ENCODE results near the gene NUDT2. TPM values are rescaled to one million over a fixed set of nuclear protein-coding genes. Genes with fewer than 3 reads are reported as not detected.

The NUDT2 gene
- polyA plus RNA-seq, 1 of the 3 experiments (the other 2 are of a cell fraction): 47.8 TPM

DNA sequence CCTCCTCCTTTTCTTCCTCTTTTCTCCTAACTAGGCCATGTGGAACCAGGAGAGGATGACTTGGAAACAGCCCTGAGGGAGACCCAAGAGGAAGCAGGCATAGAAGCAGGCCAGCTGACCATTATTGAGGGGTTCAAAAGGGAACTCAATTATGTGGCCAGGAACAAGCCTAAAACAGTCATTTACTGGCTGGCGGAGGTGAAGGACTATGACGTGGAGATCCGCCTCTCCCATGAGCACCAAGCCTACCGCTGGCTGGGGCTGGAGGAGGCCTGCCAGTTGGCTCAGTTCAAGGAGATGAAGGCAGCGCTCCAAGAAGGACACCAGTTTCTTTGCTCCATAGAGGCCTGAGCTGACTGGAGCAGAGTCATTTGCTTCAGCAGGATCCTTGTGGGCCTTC lies 13.7 kb downstream of the NUDT2 start:
- ChIA-PET POLR2A (interaction anchor here (0.6 kb wide), 1 partner anchor 23 kb away, joined by 3 read pairs; no protein-coding TSS in a partner anchor), CTCF (interaction anchor here (0.8 to 2.4 kb wide), 5 partner anchors 10 to 261 kb away, joined by 3 to 13 read pairs (median 3); no protein-coding TSS in a partner anchor)
- Histone ChIP-seq H3K27me3 (ENCODE audit: insufficient read depth) (no peaks in the 10 kb centered on the region), H3K9me3 (no peaks in the 10 kb centered on the region), H3K27ac (ENCODE audit: low read depth in 2 of 2, low read length in 1 of 2) (no peak overlapping the region), H3K79me2 (ENCODE audit: insufficient read depth) (no peaks in the 10 kb centered on the region; the same call in 1 of the 2 replicates), H3K4me2 (no peak overlapping the region), H3K9me2 (no peaks in the 10 kb centered on the region), H3K4me1 (ENCODE audit: control insufficient read depth in 1 of 2, insufficient read depth in 2 of 2, low read depth in 1 of 2, low read length in 1 of 2) (peaks cover 0 to 19% of the 10 kb centered on the region in 2 experiments; a peak in 1 of 4 replicates), H3K36me3 (replicated peaks in 1 of 2; ENCODE audit: control insufficient read depth in 1 of 2, insufficient read depth in 2 of 2, low read length in 1 of 2) (peaks cover 29 to 32% of the 10 kb centered on the region in 2 experiments), H3K9ac (no peak overlapping the region), H3K4me3 (ENCODE audit: low read depth in 2 of 2, low read length in 1 of 2) (no peak overlapping the region), H2AFZ (ENCODE audit: low read depth) (no peak overlapping the region), H3F3A (replicated peaks; ENCODE audit: insufficient read depth) (no peaks in the 10 kb centered on the region), H4K20me1 (ENCODE audit: insufficient read depth) (no peaks in the 10 kb centered on the region)
- TF ChIP-seq IRF3 (IDR thresholded peaks at IDR 0.05; ENCODE audit: low read depth, low read length): no peak
- no peak for TF ChIP-seq RXRA (IDR thresholded peaks at IDR 0.05; ENCODE audit: borderline replicate concordance, low read depth)
- no peak for TF ChIP-seq MEF2A (IDR thresholded peaks at IDR 0.05; ENCODE audit: borderline replicate concordance, low read depth)
- TF ChIP-seq SMC3 (IDR thresholded peaks at IDR 0.05; ENCODE audit: low read depth, low read length): no peak
- TF ChIP-seq FOXM1 (IDR thresholded peaks at IDR 0.05; ENCODE audit: low read depth): no peak
- TF ChIP-seq SIN3A (IDR thresholded peaks at IDR 0.05; ENCODE audit: borderline replicate concordance, low read depth, low read length): no peak
- WGBS (ENCODE audit: low lambda C conversion rate): 100% methylated on average over 1 of the region's 5 CpGs
- no peak for DNase-seq

- no peak overlapping the region for H2AFZ ChIP-seq (ENCODE audit: low read depth)
- no peak overlapping the region for H3K27ac ChIP-seq (ENCODE audit: low read depth in 2 of 2, low read length in 1 of 2)
- TF ChIP-seq RFX5 (IDR thresholded peaks at IDR 0.05; ENCODE audit: low read length) (no peak), CHD2 (IDR thresholded peaks at IDR 0.05; ENCODE audit: low read length, partially characterized antibody) (no peak), JUND (IDR thresholded peaks at IDR 0.05) (no peak), MXI1 (IDR thresholded peaks at IDR 0.05; ENCODE audit: low read depth, low read length) (no peak), ZBTB33 (IDR thresholded peaks at IDR 0.05; ENCODE audit: borderline replicate concordance, low read depth) (no peak), NRF1 (IDR thresholded peaks at IDR 0.05; ENCODE audit: low read depth, low read length) (no peak), FOXM1 (IDR thresholded peaks at IDR 0.05; ENCODE audit: low read depth) (no peak), FOSL2 (IDR thresholded peaks at IDR 0.05; ENCODE audit: borderline replicate concordance, low read depth) (no peak), NFIC (IDR thresholded peaks at IDR 0.05; ENCODE audit: borderline replicate concordance) (no peak)
- TF ChIP-seq, protein P1, sequence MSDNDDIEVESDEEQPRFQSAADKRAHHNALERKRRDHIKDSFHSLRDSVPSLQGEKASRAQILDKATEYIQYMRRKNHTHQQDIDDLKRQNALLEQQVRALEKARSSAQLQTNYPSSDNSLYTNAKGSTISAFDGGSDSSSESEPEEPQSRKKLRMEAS (IDR thresholded peaks at IDR 0.05; ENCODE audit: low read depth): no peak
- WGBS (ENCODE audit: low lambda C conversion rate): 100% methylated on average over 1 of the region's 1 CpG
- H3K79me2 ChIP-seq (ENCODE audit: insufficient read depth): no peaks in the 10 kb centered on the region; the same call in 1 of the 2 replicates
- CTCF ChIA-PET: interaction anchor here (0.8 to 2.4 kb wide), 4 partner anchors 11 to 261 kb away, joined by 3 to 13 read pairs (median 4); no protein-coding TSS in a partner anchor
- H3K9ac ChIP-seq: no peak overlapping the region
- no peak overlapping the region for H3K4me2 ChIP-seq
- POLR2A ChIA-PET: no interaction called here
- no peak overlapping the region for H3K4me3 ChIP-seq (ENCODE audit: low read depth in 2 of 2, low read length in 1 of 2)
- H3K27me3 ChIP-seq (ENCODE audit: insufficient read depth): no peaks in the 10 kb centered on the region
- peaks cover 0 to 17% of the 10 kb centered on the region in 2 experiments; a peak in 1 of 4 replicates for H3K4me1 ChIP-seq (ENCODE audit: control insufficient read depth in 1 of 2, insufficient read depth in 2 of 2, low read depth in 1 of 2, low read length in 1 of 2)
- no peaks in the 10 kb centered on the region for H3F3A ChIP-seq (replicated peaks; ENCODE audit: insufficient read depth)
- H4K20me1 ChIP-seq (ENCODE audit: insufficient read depth): no peaks in the 10 kb centered on the region
- no peaks in the 10 kb centered on the region for H3K9me3 ChIP-seq
- H3K36me3 ChIP-seq (replicated peaks in 1 of 2; ENCODE audit: control insufficient read depth in 1 of 2, insufficient read depth in 2 of 2, low read length in 1 of 2): peaks cover 27 to 31% of the 10 kb centered on the region in 2 experiments
- no peaks in the 10 kb centered on the region for H3K9me2 ChIP-seq
- DNase-seq: no peak
Measured at GRCh38 chr9:34343605-34344004, 14.2 kb downstream of the NUDT2 start.
